K562 (cell line): Measurements from ENCODE around the gene UQCRHL.

Experiments used
- CEBPB ChIP-seq: fragments of 450-650 bp; IDR thresholded peaks from 2 replicates; pipeline ENCODE4 v1.6.1; 2016; ENCODE audit warnings: missing genetic modification characterization, missing compliant biosample characterization
- CTBP1 ChIP-seq: fragments of 450-650 bp; IDR thresholded peaks from 2 replicates; pipeline ENCODE4 v1.6.1; 2016; ENCODE audit warnings: borderline replicate concordance
- DACH1 ChIP-seq: fragments of 450-650 bp; IDR thresholded peaks from 2 replicates; pipeline ENCODE4 v1.6.1; 2018; ENCODE audit not compliant: partially characterized antibody
- ESRRA ChIP-seq: fragments of 450-650 bp; IDR thresholded peaks from 2 replicates; pipeline ENCODE4 v1.6.1; 2014; ENCODE audit warnings: low read depth, mild to moderate bottlenecking, moderate library complexity, borderline replicate concordance
- FOXJ3 ChIP-seq: sonication (generic); formaldehyde crosslinking; IDR thresholded peaks from 2 replicates; pipeline ENCODE4 v1.4.0; 2020; ENCODE audit warnings: mild to moderate bottlenecking, missing genetic modification reagents
- FOXM1 ChIP-seq, 2 experiments: fragments of 450-650 bp in 1 of 2; sonication (generic) in 1 of 2; formaldehyde crosslinking in 1 of 2; IDR thresholded peaks; 2 replicates each; pipeline versions ENCODE4 v1.6.1 to v1.9.0; 2017 to 2022; ENCODE audit warnings: low read depth in 2 of 2, mild to moderate bottlenecking in 2 of 2, missing genetic modification reagents in 1 of 2, moderate library complexity in 1 of 2
- HMG20A ChIP-seq: fragments of 450-650 bp; formaldehyde crosslinking; conservative IDR thresholded peaks from 2 replicates; pipeline ENCODE4 v1.4.0; 2020; ENCODE audit warnings: mild to moderate bottlenecking, mixed read lengths
- MAZ ChIP-seq, 2 experiments: fragments of 450-650 bp in 1 of 2; sonication (generic) in 1 of 2; formaldehyde crosslinking; IDR thresholded peaks in 1 of 2; conservative IDR thresholded peaks in 1 of 2; 2 replicates each; pipeline versions ENCODE4 v1.4.0 to v1.5.0; 2020; ENCODE audit warnings: mild to moderate bottlenecking in 1 of 2, missing genetic modification reagents in 1 of 2
- NBN ChIP-seq: fragments of 450-650 bp; IDR thresholded peaks from 2 replicates; pipeline ENCODE4 v1.6.1; 2016; ENCODE audit warnings: low read depth, mild to moderate bottlenecking
- SIN3A ChIP-seq, 2 experiments: fragments of 150-350 bp in 1 of 2; IDR thresholded peaks; 2 replicates each; pipeline ENCODE4 v1.6.1; 2011 to 2016; ENCODE audit warnings: borderline replicate concordance in 2 of 2, low read depth in 2 of 2, low read length in 2 of 2, mild to moderate bottlenecking in 2 of 2, moderate library complexity in 2 of 2; ENCODE audit not compliant: control insufficient read depth in 1 of 2
- ZKSCAN1 ChIP-seq: fragments of 150-350 bp; IDR thresholded peaks from 2 replicates; pipeline ENCODE4 v1.6.1; 2016; ENCODE audit warnings: low read depth, low read length
- ZNF274 ChIP-seq: IDR thresholded peaks from 2 replicates; pipeline ENCODE4 v1.6.1; 2011; ENCODE audit warnings: low read depth, mild to moderate bottlenecking, low read length, moderate library complexity, borderline replicate concordance
- TF ChIP-seq, protein P1 (sequence below), 2 experiments: fragments of 450-650 bp in 1 of 2; IDR thresholded peaks; 2 replicates each; pipeline ENCODE4 v1.6.1; 2011 to 2017; ENCODE audit warnings: low read depth in 2 of 2, antibody characterized with exemption in 1 of 2, borderline replicate concordance in 1 of 2, low read length in 1 of 2, mild to moderate bottlenecking in 1 of 2, mixed read lengths in 1 of 2; ENCODE audit not compliant: control insufficient read depth in 1 of 2
- TF ChIP-seq, protein P2 (sequence below), 3 experiments: IDR thresholded peaks in 2 of 3; conservative IDR thresholded peaks in 1 of 3; 2 replicates each; pipeline ENCODE4 v1.5.1; 2011 to 2012; ENCODE audit warnings: low read length in 3 of 3, mild to moderate bottlenecking in 3 of 3, control low read depth in 2 of 3, improper control_type of control experiment in 1 of 3, inconsistent platforms in 1 of 3, low read depth in 1 of 3, mixed read lengths in 1 of 3, moderate library complexity in 1 of 3; ENCODE audit not compliant: insufficient read depth in 2 of 3

DNA sequence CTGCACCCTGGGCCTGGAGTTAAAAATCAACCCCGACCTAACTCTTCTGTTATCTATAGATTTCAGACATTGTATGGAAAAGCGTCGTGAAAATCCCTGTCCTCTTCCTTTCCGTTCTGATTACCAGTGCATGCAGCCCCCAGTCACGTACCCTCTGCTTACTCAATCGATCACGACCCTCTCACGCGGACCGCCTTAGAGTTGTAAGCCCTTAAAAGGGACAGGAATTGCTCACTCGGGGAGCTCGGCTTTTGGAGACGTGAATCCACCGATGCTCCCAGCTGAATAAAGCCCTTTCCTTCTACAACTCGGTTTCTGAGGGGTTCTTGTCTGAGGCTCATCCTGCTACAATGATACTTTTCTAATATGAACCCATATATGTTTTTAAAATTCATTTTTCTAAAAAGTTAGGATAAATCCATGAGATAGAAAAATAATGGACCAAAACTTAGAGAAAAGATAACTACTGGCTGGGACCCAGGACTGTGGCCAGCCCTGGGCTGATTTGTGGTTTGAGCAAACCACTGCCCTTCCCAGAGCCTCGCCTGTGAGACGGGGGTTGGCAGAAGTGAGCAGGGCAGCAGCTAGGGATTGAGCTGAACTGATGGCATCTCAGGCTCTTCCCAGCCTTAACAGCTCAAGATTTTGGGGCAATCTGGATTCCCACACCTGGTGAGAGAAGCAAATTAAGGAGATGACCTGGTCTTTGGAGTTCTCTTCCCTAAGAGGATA, 5.0 kb downstream of the UQCRHL start:
- TF ChIP-seq DACH1, result no peak
- no peak for TF ChIP-seq HMG20A
- TF ChIP-seq ZKSCAN1, result no peak
- TF ChIP-seq CTBP1, result no peak
- TF ChIP-seq CEBPB, result no peak
- no peak for TF ChIP-seq ESRRA
- no peak for TF ChIP-seq FOXJ3
- TF ChIP-seq ZNF274, result no peak
- TF ChIP-seq FOXM1 (IDR thresholded peaks at IDR 0.05; ENCODE audit: low read depth), result no peak
- TF ChIP-seq FOXM1 (CRISPR knock-in tag; IDR thresholded peaks at IDR 0.05; ENCODE audit: low read depth), result no peak
- TF ChIP-seq MAZ (CRISPR knock-in tag; conservative IDR thresholded peaks at IDR 0.05 in 1 of 2, IDR thresholded peaks at IDR 0.05 in 1 of 2), result no peak
- TF ChIP-seq, protein P1, sequence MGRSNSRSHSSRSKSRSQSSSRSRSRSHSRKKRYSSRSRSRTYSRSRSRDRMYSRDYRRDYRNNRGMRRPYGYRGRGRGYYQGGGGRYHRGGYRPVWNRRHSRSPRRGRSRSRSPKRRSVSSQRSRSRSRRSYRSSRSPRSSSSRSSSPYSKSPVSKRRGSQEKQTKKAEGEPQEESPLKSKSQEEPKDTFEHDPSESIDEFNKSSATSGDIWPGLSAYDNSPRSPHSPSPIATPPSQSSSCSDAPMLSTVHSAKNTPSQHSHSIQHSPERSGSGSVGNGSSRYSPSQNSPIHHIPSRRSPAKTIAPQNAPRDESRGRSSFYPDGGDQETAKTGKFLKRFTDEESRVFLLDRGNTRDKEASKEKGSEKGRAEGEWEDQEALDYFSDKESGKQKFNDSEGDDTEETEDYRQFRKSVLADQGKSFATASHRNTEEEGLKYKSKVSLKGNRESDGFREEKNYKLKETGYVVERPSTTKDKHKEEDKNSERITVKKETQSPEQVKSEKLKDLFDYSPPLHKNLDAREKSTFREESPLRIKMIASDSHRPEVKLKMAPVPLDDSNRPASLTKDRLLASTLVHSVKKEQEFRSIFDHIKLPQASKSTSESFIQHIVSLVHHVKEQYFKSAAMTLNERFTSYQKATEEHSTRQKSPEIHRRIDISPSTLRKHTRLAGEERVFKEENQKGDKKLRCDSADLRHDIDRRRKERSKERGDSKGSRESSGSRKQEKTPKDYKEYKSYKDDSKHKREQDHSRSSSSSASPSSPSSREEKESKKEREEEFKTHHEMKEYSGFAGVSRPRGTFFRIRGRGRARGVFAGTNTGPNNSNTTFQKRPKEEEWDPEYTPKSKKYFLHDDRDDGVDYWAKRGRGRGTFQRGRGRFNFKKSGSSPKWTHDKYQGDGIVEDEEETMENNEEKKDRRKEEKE (IDR thresholded peaks at IDR 0.05; ENCODE audit: borderline replicate concordance in 1 of 2, control insufficient read depth in 1 of 2, low read depth in 2 of 2, low read length in 1 of 2), result no peak
- TF ChIP-seq, protein P2, sequence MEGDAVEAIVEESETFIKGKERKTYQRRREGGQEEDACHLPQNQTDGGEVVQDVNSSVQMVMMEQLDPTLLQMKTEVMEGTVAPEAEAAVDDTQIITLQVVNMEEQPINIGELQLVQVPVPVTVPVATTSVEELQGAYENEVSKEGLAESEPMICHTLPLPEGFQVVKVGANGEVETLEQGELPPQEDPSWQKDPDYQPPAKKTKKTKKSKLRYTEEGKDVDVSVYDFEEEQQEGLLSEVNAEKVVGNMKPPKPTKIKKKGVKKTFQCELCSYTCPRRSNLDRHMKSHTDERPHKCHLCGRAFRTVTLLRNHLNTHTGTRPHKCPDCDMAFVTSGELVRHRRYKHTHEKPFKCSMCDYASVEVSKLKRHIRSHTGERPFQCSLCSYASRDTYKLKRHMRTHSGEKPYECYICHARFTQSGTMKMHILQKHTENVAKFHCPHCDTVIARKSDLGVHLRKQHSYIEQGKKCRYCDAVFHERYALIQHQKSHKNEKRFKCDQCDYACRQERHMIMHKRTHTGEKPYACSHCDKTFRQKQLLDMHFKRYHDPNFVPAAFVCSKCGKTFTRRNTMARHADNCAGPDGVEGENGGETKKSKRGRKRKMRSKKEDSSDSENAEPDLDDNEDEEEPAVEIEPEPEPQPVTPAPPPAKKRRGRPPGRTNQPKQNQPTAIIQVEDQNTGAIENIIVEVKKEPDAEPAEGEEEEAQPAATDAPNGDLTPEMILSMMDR (IDR thresholded peaks at IDR 0.05 in 2 of 3, conservative IDR thresholded peaks at IDR 0.05 in 1 of 3; ENCODE audit: insufficient read depth in 2 of 3, low read depth in 1 of 3, low read length in 3 of 3), result no peak
- no peak for TF ChIP-seq NBN
- TF ChIP-seq SIN3A (IDR thresholded peaks at IDR 0.05; ENCODE audit: borderline replicate concordance in 2 of 2, control insufficient read depth in 1 of 2, low read depth in 2 of 2, low read length in 2 of 2), result no peak
